Esophagus muscularis mucosa (tissue), 4 donors: ENCODE measurements around the gene PDE6D. TPM values are rescaled to one million over a fixed set of nuclear protein-coding genes. Genes with fewer than 3 reads are reported as not detected.

Experiments used
- DNase-seq: peaks from one replicate; pipeline ENCODE4 v3.0.0-alpha.2; 2017; ENCODE audit errors: extremely low spot score
- H3K27ac ChIP-seq, 4 donors: fragments of 200-600 bp; sonication (generic); replicated peaks in 1 of 4; 1 replicate in 3 of 4; 2 replicates in 1 of 4; pipeline ENCODE4 v1.5.1; 2016 to 2019; ENCODE audit warnings: mild to moderate bottlenecking in 1 of 4
- H3K27me3 ChIP-seq, 4 donors: fragments of 200-600 bp; sonication (generic); one replicate each; pipeline versions ENCODE4 v1.5.1 to v1.6.0; 2016 to 2019
- H3K36me3 ChIP-seq, 4 donors: fragments of 200-600 bp; sonication (generic); one replicate each; pipeline ENCODE4 v1.5.1; 2016 to 2019
- H3K4me1 ChIP-seq, 4 donors: fragments of 200-600 bp; sonication (generic); one replicate each; pipeline ENCODE4 v1.5.1; 2016 to 2019
- H3K4me3 ChIP-seq, 4 donors: fragments of 200-600 bp; sonication (generic); 1 replicate in 2 of 4; 2 replicates in 2 of 4; pipeline ENCODE4 v1.5.1; 2016 to 2019; ENCODE audit warnings: mild to moderate bottlenecking in 4 of 4, moderate library complexity in 1 of 4
- H3K9me3 ChIP-seq, 4 donors: fragments of 200-600 bp; sonication (generic); 1 replicate in 3 of 4; 2 replicates in 1 of 4; pipeline ENCODE4 v1.5.1; 2016 to 2019
- CTCF ChIP-seq, 3 experiments: fragments of 200-600 bp in 2 of 3; fragments of 450-650 bp in 1 of 3; sonication (generic) in 2 of 3; IDR thresholded peaks; one replicate each; pipeline ENCODE4 v1.5.1; 2017 to 2019; ENCODE audit warnings: antibody characterized with exemption in 3 of 3, mild to moderate bottlenecking in 2 of 3, moderate library complexity in 1 of 3
- EP300 ChIP-seq: sonication (generic); formaldehyde crosslinking; IDR thresholded peaks from one replicate; pipeline ENCODE4 v1.6.1; 2017; ENCODE audit warnings: antibody characterized with exemption
- POLR2A ChIP-seq: fragments of 450-650 bp; IDR thresholded peaks from one replicate; pipeline ENCODE4 v1.6.1; 2017; ENCODE audit warnings: antibody characterized with exemption, moderate library complexity, mild to moderate bottlenecking, low read depth
- POLR2AphosphoS5 ChIP-seq, 2 donors: sonication (generic); formaldehyde crosslinking; IDR thresholded peaks; one replicate each; pipeline ENCODE4 v1.6.1; 2017; ENCODE audit warnings: antibody characterized with exemption in 2 of 2
- WGBS: methylation state at CpG from one replicate; pipeline ENCODE4 v1.1.5; 2018; 5-methylcytosine and 5-hydroxymethylcytosine counted together
- intact Hi-C: fragments of 100-400 bp; cut with DNase I; formaldehyde crosslinking; loops from one replicate; pipeline ENCODE4 v1.15.1; 2023
- total RNA-seq, 4 donors: library from RNA; depleted of rRNA; stranded (reverse); fragments of >200 nt; gene quantifications; one replicate each; pipeline versions ENCODE4 v1.1.0 to v1.2.1, GENCODE V29; 2016

Gene PDE6D
- total RNA-seq, 4 donors from 2014 or later: 28.2 to 33.8 (median 30.0) TPM

- WGBS: 80% methylated on average over 11 of the region's 13 CpGs
- TF ChIP-seq CTCF (IDR thresholded peaks at IDR 0.05) (no peak), EP300 (no peak), POLR2AphosphoS5 (IDR thresholded peaks at IDR 0.05) (no peak), POLR2A (no peak)
- DNase-seq: no peak
Measured at GRCh38 chr2:231717281-231718171, 63.6 kb downstream of the PDE6D start.

GRCh38 chr2:231716666-231717280 is 64.3 kb downstream of the PDE6D start:
- DNase-seq: no peak
- peaks cover 33 to 45% (median 38%) of the 10 kb centered on the region in 4 donors for H3K4me1 ChIP-seq
- H3K9me3 ChIP-seq: no peaks in the 10 kb centered on the region
- WGBS: 75% methylated on average over 10 of the region's 11 CpGs
- no peaks in the 10 kb centered on the region for H3K27me3 ChIP-seq
- no peak overlapping the region for H3K4me3 ChIP-seq
- H3K27ac ChIP-seq: no peak overlapping the region
- TF ChIP-seq POLR2AphosphoS5 (IDR thresholded peaks at IDR 0.05) (no peak), POLR2A (no peak), EP300 (no peak), CTCF (IDR thresholded peaks at IDR 0.05) (no peak)
- intact Hi-C loops: loop anchor here (10.0 kb wide), 1 partner anchor 232 kb away; no protein-coding TSS in a partner anchor
- H3K36me3 ChIP-seq: peaks cover 9 to 26% (median 16%) of the 10 kb centered on the region in 4 donors

More at GRCh38 chr2:231717281-231718171, 63.6 kb downstream of the PDE6D start:
- H3K4me1 ChIP-seq: peaks cover 25 to 38% (median 30%) of the 10 kb centered on the region in 4 donors
- intact Hi-C loops: loop anchor here (10.0 kb wide), 1 partner anchor 233 kb away; no protein-coding TSS in a partner anchor
- no peaks in the 10 kb centered on the region for H3K27me3 ChIP-seq
- no peak overlapping the region for H3K4me3 ChIP-seq
- H3K27ac ChIP-seq: no peak overlapping the region
- H3K9me3 ChIP-seq: no peaks in the 10 kb centered on the region
- H3K36me3 ChIP-seq: peaks cover 2 to 19% (median 8%) of the 10 kb centered on the region in 4 donors

- 89% methylated on average over 6 of the region's 8 CpGs for WGBS
- intact Hi-C loops: loop anchor here (10.0 kb wide), 1 partner anchor 231 kb away; no protein-coding TSS in a partner anchor
- Histone ChIP-seq H3K4me1 (peaks cover 38 to 52% (median 45%) of the 10 kb centered on the region in 4 donors), H3K36me3 (peaks cover 10 to 30% (median 18%) of the 10 kb centered on the region in 4 donors), H3K9me3 (no peaks in the 10 kb centered on the region), H3K27ac (no peak overlapping the region), H3K27me3 (no peaks in the 10 kb centered on the region), H3K4me3 (no peak overlapping the region)
- TF ChIP-seq EP300: no peak
- TF ChIP-seq CTCF (IDR thresholded peaks at IDR 0.05): no peak
- TF ChIP-seq POLR2A: no peak
- TF ChIP-seq POLR2AphosphoS5 (IDR thresholded peaks at IDR 0.05): no peak
- DNase-seq: no peak
Measured at GRCh38 chr2:231715988-231716616, 65.0 kb downstream of the PDE6D start.

GRCh38 chr2:231715499-231715837 is 65.6 kb downstream of the PDE6D start:
- no peak overlapping the region for H3K4me3 ChIP-seq
- peaks cover 10 to 30% (median 18%) of the 10 kb centered on the region in 4 donors for H3K36me3 ChIP-seq
- H3K27me3 ChIP-seq: no peaks in the 10 kb centered on the region
- intact Hi-C loops: loop anchor here (10.0 kb wide), 1 partner anchor 231 kb away; no protein-coding TSS in a partner anchor
- TF ChIP-seq POLR2A (no peak), POLR2AphosphoS5 (IDR thresholded peaks at IDR 0.05) (no peak), CTCF (IDR thresholded peaks at IDR 0.05) (no peak), EP300 (no peak)
- 33% methylated on average over 4 of the region's 5 CpGs for WGBS
- peaks cover 38 to 58% (median 49%) of the 10 kb centered on the region in 4 donors for H3K4me1 ChIP-seq
- H3K9me3 ChIP-seq: no peaks in the 10 kb centered on the region
- no peak for DNase-seq
- no peak overlapping the region for H3K27ac ChIP-seq
